Lung (tissue), 12 donors: ENCODE data around the gene ALDH2. TPM values are rescaled to one million over a fixed set of nuclear protein-coding genes. Genes with fewer than 3 reads are reported as not detected.

Experiments used
- ATAC-seq: fragments of 200-7000 bp; cut with Tn5 transposase; one replicate; pipeline ENCODE4 v1.9.1; 2020; ENCODE audit warnings: moderate number of reproducible peaks; ENCODE audit not compliant: insufficient read depth, low FRiP score
- DNase-seq, 3 donors: peaks; one replicate each; pipeline ENCODE4 v3.0.0-alpha.2; 2013 to 2017
- H3K27ac ChIP-seq, 2 donors: one replicate each; pipeline ENCODE4 v1.5.1; 2013; ENCODE audit warnings: mild to moderate bottlenecking in 2 of 2, moderate library complexity in 2 of 2, control low read depth in 1 of 2, inconsistent platforms in 1 of 2, low read depth in 1 of 2, low read length in 1 of 2
- H3K27me3 ChIP-seq, 3 donors: one replicate each; pipeline ENCODE4 v1.5.1; 2013; ENCODE audit warnings: low read length in 2 of 3; ENCODE audit not compliant: control insufficient read depth in 3 of 3, insufficient read depth in 3 of 3
- H3K36me3 ChIP-seq, 4 donors: one replicate each; pipeline ENCODE4 v1.5.1; 2013; ENCODE audit warnings: low read length in 4 of 4, mild to moderate bottlenecking in 1 of 4, moderate library complexity in 1 of 4; ENCODE audit not compliant: control insufficient read depth in 4 of 4, insufficient read depth in 4 of 4
- H3K4me1 ChIP-seq, 5 donors: one replicate each; pipeline ENCODE4 v1.5.1; 2013; ENCODE audit warnings: low read length in 5 of 5, mild to moderate bottlenecking in 2 of 5, moderate library complexity in 1 of 5; ENCODE audit not compliant: control insufficient read depth in 5 of 5, insufficient read depth in 5 of 5
- H3K4me3 ChIP-seq: one replicate; pipeline ENCODE4 v1.5.1; 2013; ENCODE audit warnings: mild to moderate bottlenecking, control low read depth, moderate library complexity
- H3K9ac ChIP-seq, 2 donors: one replicate each; pipeline ENCODE4 v1.5.1; 2013; ENCODE audit warnings: low read length in 2 of 2, control low read depth in 1 of 2; ENCODE audit not compliant: insufficient read depth in 1 of 2
- H3K9me3 ChIP-seq, 4 donors: one replicate each; pipeline ENCODE4 v1.5.1; 2013; ENCODE audit warnings: low read length in 3 of 4, mild to moderate bottlenecking in 1 of 4, moderate library complexity in 1 of 4; ENCODE audit not compliant: control insufficient read depth in 4 of 4, insufficient read depth in 3 of 4
- WGBS, 2 donors: extraction: QIAGEN DNeasy Blood & Tissue Kit; methylation state at CpG; one replicate each; pipeline ENCODE4 v1.1.7; 2013; 5-methylcytosine and 5-hydroxymethylcytosine counted together
- polyA plus RNA-seq, 2 donors: library from polyadenylated mRNA; stranded (reverse); fragments of 200-250 nt; gene quantifications; one replicate each; pipeline ENCODE4 v1.2.1, GENCODE V29; 2013
- total RNA-seq, 2 donors: library from RNA; depleted of rRNA in 1 of 2; stranded (reverse); fragments of >200 nt in 1 of 2; gene quantifications; one replicate each; pipeline ENCODE4 v1.2.1, GENCODE V29; 2014 to 2021
- TF ChIP-seq, protein P1 (sequence below): IDR thresholded peaks from 2 replicates; pipeline ENCODE4 v1.5.1; 2012; ENCODE audit warnings: mild to moderate bottlenecking; ENCODE audit errors: control extremely low read depth, extremely low read depth
- donor health status: control.
- donor health status: control.
- donor health status: Bipolar disorder and iron deficiency.
- donor health status: healthy.
- donor health status: DM: yes; HTN: yes; CAD: no.

The ALDH2 gene
- total and polyA plus RNA-seq, 4 donors, result 48.5 to 324 (median 158) TPM

- TF ChIP-seq, protein P1, sequence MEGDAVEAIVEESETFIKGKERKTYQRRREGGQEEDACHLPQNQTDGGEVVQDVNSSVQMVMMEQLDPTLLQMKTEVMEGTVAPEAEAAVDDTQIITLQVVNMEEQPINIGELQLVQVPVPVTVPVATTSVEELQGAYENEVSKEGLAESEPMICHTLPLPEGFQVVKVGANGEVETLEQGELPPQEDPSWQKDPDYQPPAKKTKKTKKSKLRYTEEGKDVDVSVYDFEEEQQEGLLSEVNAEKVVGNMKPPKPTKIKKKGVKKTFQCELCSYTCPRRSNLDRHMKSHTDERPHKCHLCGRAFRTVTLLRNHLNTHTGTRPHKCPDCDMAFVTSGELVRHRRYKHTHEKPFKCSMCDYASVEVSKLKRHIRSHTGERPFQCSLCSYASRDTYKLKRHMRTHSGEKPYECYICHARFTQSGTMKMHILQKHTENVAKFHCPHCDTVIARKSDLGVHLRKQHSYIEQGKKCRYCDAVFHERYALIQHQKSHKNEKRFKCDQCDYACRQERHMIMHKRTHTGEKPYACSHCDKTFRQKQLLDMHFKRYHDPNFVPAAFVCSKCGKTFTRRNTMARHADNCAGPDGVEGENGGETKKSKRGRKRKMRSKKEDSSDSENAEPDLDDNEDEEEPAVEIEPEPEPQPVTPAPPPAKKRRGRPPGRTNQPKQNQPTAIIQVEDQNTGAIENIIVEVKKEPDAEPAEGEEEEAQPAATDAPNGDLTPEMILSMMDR, result no peak
- ATAC-seq (no peak), DNase-seq (no peak)
- Histone ChIP-seq H3K4me3 (no peak overlapping the region), H3K9me3 (peaks cover 0 to 5% (median 1%) of the 10 kb centered on the region in 4 donors), H3K36me3 (peaks cover 7 to 28% (median 17%) of the 10 kb centered on the region in 4 donors), H3K27me3 (no peaks in the 10 kb centered on the region), H3K9ac (no peak overlapping the region), H3K4me1 (peaks cover 10 to 46% (median 35%) of the 10 kb centered on the region in 5 donors), H3K27ac (peak overlapping the region in 1 of 2 donors; percentile 91)
- WGBS, 2 donors, result 51 to 69% methylated on average over 3 of the region's 3 CpGs
These were observed 10.2 kb downstream of the ALDH2 start for GRCh38 chr12:111776836-111777344.

DNA sequence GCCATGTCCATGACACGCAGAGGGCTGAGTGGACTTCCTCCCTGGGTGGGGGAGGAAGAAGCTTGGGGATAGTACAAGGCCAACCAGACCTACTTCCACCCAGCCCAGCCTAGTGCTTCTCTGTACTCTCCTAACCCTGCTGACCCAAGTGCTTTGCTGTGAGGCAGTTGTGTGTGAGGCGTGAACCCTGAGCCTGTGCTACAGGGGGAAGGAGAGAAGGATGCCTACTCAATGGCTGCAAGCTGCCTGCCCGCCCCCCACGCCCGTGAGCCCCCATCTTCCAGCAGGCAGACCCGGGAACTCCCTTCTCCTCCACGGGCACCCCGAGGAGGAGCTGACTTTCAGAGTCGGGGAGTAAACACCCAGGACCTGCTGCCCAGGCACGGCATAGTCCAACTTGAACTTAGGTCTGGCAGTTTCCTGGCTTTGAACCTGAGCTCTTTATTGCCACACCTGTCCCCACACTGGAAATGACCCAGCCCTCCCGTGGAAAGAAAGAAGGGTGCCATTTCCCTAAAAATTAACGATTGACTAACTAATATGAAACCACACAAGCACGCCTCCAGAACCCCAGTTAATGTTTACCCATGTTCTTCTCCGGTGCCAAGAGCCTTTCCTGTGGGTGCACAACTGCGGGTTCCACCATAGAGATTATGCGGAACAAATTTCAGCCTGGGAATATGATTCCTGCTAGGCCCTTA lies 10.8 kb downstream of the ALDH2 start:
- Histone ChIP-seq H3K9me3 (peaks cover 0 to 5% (median 1%) of the 10 kb centered on the region in 4 donors), H3K36me3 (peaks cover 7 to 30% (median 18%) of the 10 kb centered on the region in 4 donors), H3K9ac (no peak overlapping the region), H3K27me3 (no peaks in the 10 kb centered on the region), H3K4me1 (peaks cover 10 to 46% (median 35%) of the 10 kb centered on the region in 5 donors), H3K4me3 (no peak overlapping the region), H3K27ac (peak overlapping the region in 1 of 2 donors; percentile 91)
- TF ChIP-seq, protein P1, result no peak
- 40 to 45% methylated on average over 15 to 16 of the region's 16 CpGs for WGBS, 2 donors
- ATAC-seq (no peak), DNase-seq (peak in 1 of 3 donors; percentile 21)

GRCh38 chr12:111780166-111780565 lies 13.4 kb downstream of the ALDH2 start:
- H3K27ac ChIP-seq, result peak overlapping the region in 1 of 2 donors; percentile 78

More at GRCh38 chr12:111780166-111780565, 13.4 kb downstream of the ALDH2 start:
- Histone ChIP-seq H3K9me3 (peaks cover 0 to 5% (median 2%) of the 10 kb centered on the region in 4 donors), H3K27me3 (no peaks in the 10 kb centered on the region), H3K4me1 (peaks cover 8 to 31% (median 14%) of the 10 kb centered on the region in 5 donors), H3K36me3 (peaks cover 10 to 41% (median 35%) of the 10 kb centered on the region in 4 donors), H3K4me3 (no peak overlapping the region), H3K9ac (no peak overlapping the region)
- 66 to 84% methylated on average over 10 of the region's 10 CpGs for WGBS, 2 donors
- TF ChIP-seq, protein P1, result no peak
- no peak for DNase-seq
- ATAC-seq, result no peak
